GM18909 (cell line): ENCODE results near the gene TCERG1L.
"Not testable (repeated sequence)": the region's sequence is repeated elsewhere in the genome, so short reads cannot be mapped to it uniquely, and the experiment has no call there.

ENCODE experiments used
- ATAC-seq: cut with Tn5 transposase; IDR thresholded peaks from one replicate; pipeline ENCODE4 v1.9.1; 2021; ENCODE audit warnings: mild to moderate bottlenecking; ENCODE audit not compliant: unreplicated experiment, poor library complexity

Gene TCERG1L

GRCh38 chr10:131080571-131080970 lies 230.9 kb downstream of the TCERG1L start:
- ATAC-seq = no peak

GRCh38 chr10:131079314-131079713 lies 232.2 kb downstream of the TCERG1L start:
- ATAC-seq = no peak

- not testable (repeated sequence) for ATAC-seq
Observed at GRCh38 chr10:131078882-131079280, 232.6 kb downstream of the TCERG1L start.

GRCh38 chr10:131078131-131078881 lies 233.2 kb downstream of the TCERG1L start:
- ATAC-seq = no peak

GRCh38 chr10:131077724-131078123 lies 233.8 kb downstream of the TCERG1L start:
- ATAC-seq = no peak

GRCh38 chr10:131077031-131077430 lies 234.5 kb downstream of the TCERG1L start:
- ATAC-seq = no peak

GRCh38 chr10:131076356-131076755 lies 235.2 kb downstream of the TCERG1L start:
- no peak for ATAC-seq

GRCh38 chr10:131075218-131075770 lies 236.2 kb downstream of the TCERG1L start:
- ATAC-seq = no peak

GRCh38 chr10:131074682-131075081 lies 236.8 kb downstream of the TCERG1L start:
- no peak for ATAC-seq

- ATAC-seq = no peak
Observed at GRCh38 chr10:131073469-131074035, 238.0 kb downstream of the TCERG1L start.

- no peak for ATAC-seq
Observed at GRCh38 chr10:131072651-131073468, 238.7 kb downstream of the TCERG1L start.

GRCh38 chr10:131071721-131072120 lies 239.8 kb downstream of the TCERG1L start:
- ATAC-seq = no peak

- ATAC-seq = no peak
Observed at GRCh38 chr10:131070856-131071255, 240.7 kb downstream of the TCERG1L start.

GRCh38 chr10:131068760-131069159 lies 242.8 kb downstream of the TCERG1L start:
- ATAC-seq = no peak

GRCh38 chr10:131068311-131068710 lies 243.2 kb downstream of the TCERG1L start:
- ATAC-seq = no peak

- no peak for ATAC-seq
Observed at GRCh38 chr10:131067690-131068089, 243.8 kb downstream of the TCERG1L start.

GRCh38 chr10:131065673-131066305 lies 245.7 kb downstream of the TCERG1L start:
- ATAC-seq = no peak

- ATAC-seq = no peak
Observed at GRCh38 chr10:131063311-131063710, 248.2 kb downstream of the TCERG1L start.

GRCh38 chr10:131062621-131063260 lies 248.8 kb downstream of the TCERG1L start:
- no peak for ATAC-seq

- no peak for ATAC-seq
Observed at GRCh38 chr10:131061216-131061615, 250.3 kb downstream of the TCERG1L start.
